Measurements from ENCODE around the gene GPANK1. TPM values are rescaled to one million over a fixed set of nuclear protein-coding genes. Genes with fewer than 3 reads are reported as not detected.

Gene GPANK1
- total and polyA plus RNA-seq, 2 of the 4 experiments (the other 2 are of a cell fraction), result 6.1 to 13.8 TPM

DNA sequence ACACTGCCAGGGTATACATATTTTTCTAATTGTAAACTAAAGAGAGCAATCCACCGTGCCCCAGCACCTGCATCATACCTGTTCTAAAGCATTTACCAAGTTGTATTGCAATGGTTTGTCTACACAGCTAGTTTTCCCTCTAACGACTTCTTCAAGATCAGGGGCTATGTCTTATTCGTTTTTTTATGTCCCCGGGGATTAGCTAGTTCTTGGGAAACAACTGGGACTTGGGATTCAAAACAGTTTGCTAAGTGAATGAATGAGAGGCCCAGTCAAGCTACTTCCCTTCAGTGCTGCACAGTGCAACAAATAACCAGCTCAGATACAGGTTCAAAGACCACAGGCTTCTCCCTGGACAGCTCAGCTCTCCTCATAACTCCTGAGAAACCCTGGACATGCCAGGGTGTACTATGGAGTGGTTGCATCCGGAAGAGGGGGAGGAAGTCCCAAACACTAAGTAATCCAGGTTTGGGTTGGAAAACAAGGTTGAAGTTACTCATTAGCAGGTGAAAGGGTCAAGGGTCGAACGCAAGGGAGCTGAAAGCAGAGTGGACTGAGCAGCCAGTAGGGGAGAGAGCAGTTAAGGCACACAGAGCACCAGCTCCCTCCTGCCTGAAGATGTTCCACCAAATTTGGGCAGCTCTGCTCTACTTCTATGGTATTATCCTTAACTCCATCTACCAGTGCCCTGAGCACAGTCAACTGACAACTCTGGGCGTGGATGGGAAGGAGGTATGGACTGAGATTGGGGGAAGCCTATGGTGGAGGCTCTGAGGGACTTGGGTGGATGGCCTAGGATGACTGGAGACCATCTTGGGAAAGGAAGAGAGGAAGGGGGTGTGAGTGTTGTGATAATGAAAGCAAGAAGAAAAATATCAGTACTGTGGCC is 9.2 kb downstream of the GPANK1 start, which contains the start of gene APOM:
TSS of gene APOM (plus strand) at position 546 of the 889 bp plus-strand sequence. CDS start at position 619, 73 bp downstream.
- H3K4me1 ChIP-seq (ENCODE audit: control insufficient read depth, insufficient read depth, low read length), result peaks cover 13% of the 10 kb centered on the region; the same call in 1 of the 2 replicates

More for the DNA sequence above, 9.2 kb downstream of the GPANK1 start, which contains the start of gene APOM:
- peaks cover 8% of the 10 kb centered on the region for H3K36me3 ChIP-seq (ENCODE audit: control insufficient read depth, insufficient read depth, low read length)
- H3K9me1 ChIP-seq (ENCODE audit: insufficient read depth, low read length), result peaks cover 21% of the 10 kb centered on the region
- H2BK120ac ChIP-seq (ENCODE audit: low read depth, low read length), result no peak within 1 kb of the TSS
- H4K20me1 ChIP-seq (ENCODE audit: insufficient read depth, low read length), result peaks cover 17% of the 10 kb centered on the region
- WGBS, 2 experiments (ENCODE audit: extremely low coverage in 2 of 2, insufficient read length in 1 of 2), result 80% methylated on average over 2 of the region's 8 CpGs; no CpG with 5 or more reads in 1 of the 2 experiments
- in situ Hi-C loops (cut with MboI; ENCODE audit: low sequenced_read_pairs), result no loop called here
- H2BK5ac ChIP-seq (ENCODE audit: low read depth, low read length, poor library complexity, severe bottlenecking), result no peak within 1 kb of the TSS
- ChIA-PET CTCF (no interaction called here), POLR2A (ENCODE audit: unreplicated experiment) (interaction anchor here (0.5 kb wide), 1 partner anchor 303 kb away, joined by 3 read pairs; the partner anchor contains the start of genes NELFE and SKIC2)
- H3K14ac ChIP-seq (replicated peaks; ENCODE audit: low read depth, low read length), result no peak within 1 kb of the TSS
- no peak for DNase-seq
- H2BK20ac ChIP-seq (ENCODE audit: low read depth, low read length), result no peak within 1 kb of the TSS
- no peak within 1 kb of the TSS for H2AK9ac ChIP-seq (replicated peaks; ENCODE audit: low read depth, low read length, poor library complexity)
- peaks cover 21 to 75% of the 10 kb centered on the region in 2 experiments; a peak in 3 of 4 replicates for H3K79me1 ChIP-seq (ENCODE audit: low read depth in 1 of 2, low read length in 2 of 2)
- H3K27ac ChIP-seq (ENCODE audit: insufficient read depth, low read length), result no peak within 1 kb of the TSS
- no peak within 1 kb of the TSS for H4K5ac ChIP-seq (ENCODE audit: low read depth, low read length)
- no peak within 1 kb of the TSS for H4K91ac ChIP-seq (ENCODE audit: insufficient read depth, low read depth, low read length)
- H3K18ac ChIP-seq (ENCODE audit: low read depth, low read length), result no peak within 1 kb of the TSS
- H3K4ac ChIP-seq (ENCODE audit: low read depth, low read length), result no peak within 1 kb of the TSS; the same call in 1 of the 2 replicates
- H2AFZ ChIP-seq (replicated peaks; ENCODE audit: low read length, poor library complexity), result no peak within 1 kb of the TSS
- H4K8ac ChIP-seq (ENCODE audit: low read depth in 2 of 2, low read length in 2 of 2), result no peak within 1 kb of the TSS
- H3K23ac ChIP-seq (ENCODE audit: low read depth, low read length), result no peak within 1 kb of the TSS
- no TSS peak for BruUV-seq (replicated peaks)
- H2AK5ac ChIP-seq (ENCODE audit: low read depth, low read length), result no peak within 1 kb of the TSS
- no peak within 1 kb of the TSS for H3K9ac ChIP-seq (ENCODE audit: low read depth, low read length)
- no peak within 1 kb of the TSS for H3K56ac ChIP-seq (ENCODE audit: extremely low read depth, insufficient read depth, low read length)
- no peak within 1 kb of the TSS for H2BK15ac ChIP-seq (ENCODE audit: low read depth, low read length)
- intact Hi-C loops (cut with micrococcal nuclease), result no loop called here
- dilution Hi-C loops (cut with HindIII; ENCODE audit: low sequenced_read_pairs, unreplicated experiment), result no loop called here
- no peak for TF ChIP-seq RCOR1 (IDR thresholded peaks at IDR 0.05; ENCODE audit: insufficient replicate concordance, low read length)
- TF ChIP-seq NFE2L2 (IDR thresholded peaks at IDR 0.05; ENCODE audit: low read depth, low read length), result no peak
- TF ChIP-seq FOS (IDR thresholded peaks at IDR 0.05; ENCODE audit: low read depth, low read length), result no peak
- no peak for TF ChIP-seq CEBPB (IDR thresholded peaks at IDR 0.05; ENCODE audit: low read depth, low read length)
- no peaks in the 10 kb centered on the region for H3K27me3 ChIP-seq (ENCODE audit: control insufficient read depth, insufficient read depth, low read length)
- no peaks in the 10 kb centered on the region for H3K9me3 ChIP-seq (ENCODE audit: control insufficient read depth, insufficient read depth, low read length)
- no peak within 1 kb of the TSS for H3K4me3 ChIP-seq (ENCODE audit: insufficient read depth, low read depth, low read length)
- H3K4me2 ChIP-seq (ENCODE audit: low read depth, low read length), result no peak within 1 kb of the TSS
- no peak for ATAC-seq (ENCODE audit: low read depth)

All from IMR-90 (cell line).